GM19240 (cell line): Measurements from ENCODE around the gene ZFPM1.
A peak's percentile ranks its signal among the peaks of the same experiment; 100 is the strongest.

ENCODE experiments used
- DNase-seq: peaks from one replicate; pipeline ENCODE4 v3.0.0; 2011; ENCODE audit warnings: low spot score; ENCODE audit not compliant: insufficient read length

ZFPM1 gene

DNA sequence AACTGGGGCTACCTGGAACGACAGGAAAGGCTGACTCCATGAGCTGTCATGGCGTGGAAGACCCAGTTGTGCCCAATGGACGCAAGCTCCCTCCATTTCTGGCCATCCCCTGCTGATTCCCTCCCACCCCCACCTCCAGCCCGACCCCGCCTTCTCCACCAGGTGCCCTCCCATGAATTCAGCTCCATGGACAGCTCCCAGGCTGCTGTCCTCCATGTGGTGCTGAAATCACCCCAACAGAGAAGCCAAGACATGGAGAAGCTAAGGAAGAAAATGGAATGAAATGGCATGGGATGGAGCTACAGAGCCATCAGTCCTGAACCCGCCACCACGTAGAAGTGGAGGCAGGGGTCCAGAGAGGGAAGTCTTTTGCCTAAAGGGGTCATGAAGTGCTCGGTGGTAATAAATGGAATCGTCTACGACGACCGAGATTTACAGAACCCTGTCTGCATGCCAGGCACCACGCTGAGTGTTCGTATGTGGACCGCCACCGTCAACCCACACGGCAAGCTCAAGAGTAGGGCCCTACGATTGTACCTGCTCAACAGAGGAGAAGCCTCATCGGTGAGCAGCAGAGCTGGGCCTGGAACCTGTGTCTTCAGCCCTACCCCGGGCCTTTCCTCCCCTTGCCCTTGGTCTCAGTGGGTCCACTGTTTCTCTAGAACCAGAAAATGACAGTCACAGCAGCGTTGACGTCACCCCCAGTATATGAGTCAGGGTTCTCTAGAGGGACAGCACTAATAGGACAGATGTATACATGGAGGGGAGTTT lies 107.8 kb downstream of the ZFPM1 start:
- no peak for DNase-seq

DNA sequence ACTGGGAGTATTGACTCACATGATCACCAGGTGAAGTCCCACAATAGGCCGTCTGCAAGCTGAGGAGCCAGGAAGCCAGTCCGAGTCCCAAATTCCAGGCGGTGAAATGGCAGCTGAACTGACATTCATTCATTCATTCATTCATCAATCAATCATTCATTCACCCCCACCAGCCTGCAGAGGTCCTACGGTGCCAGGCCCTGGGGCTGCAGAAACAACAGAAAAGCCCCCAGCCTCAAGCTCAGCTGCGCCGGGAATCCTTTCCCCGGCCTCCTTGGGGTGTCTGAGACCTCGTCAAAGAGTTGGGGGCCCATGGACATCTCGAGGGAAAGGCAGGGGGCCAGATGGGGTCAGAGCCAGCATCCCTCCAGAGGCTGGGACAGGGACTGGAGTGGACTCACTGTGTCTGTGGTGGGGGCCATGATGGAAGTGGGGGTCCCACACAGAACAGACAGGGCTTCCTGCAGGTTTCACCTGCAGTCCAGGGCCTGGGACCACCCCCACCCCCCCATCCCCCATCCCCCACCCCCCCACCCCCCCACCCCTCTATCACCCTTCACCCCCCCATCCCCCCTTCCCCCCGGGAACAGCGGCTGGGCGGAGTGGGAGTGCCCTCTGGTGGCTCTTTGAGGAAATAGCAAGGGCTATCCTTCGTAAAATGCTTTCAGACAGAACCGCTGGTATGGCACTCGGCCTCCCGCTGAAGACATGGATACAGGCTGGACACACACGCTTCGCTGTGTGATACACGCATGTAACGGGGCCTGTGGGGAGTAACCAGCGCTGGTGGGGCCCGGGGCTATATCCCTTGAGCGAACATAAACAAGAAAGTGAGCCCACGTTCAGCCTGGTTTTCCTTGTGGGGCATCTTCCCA lies 108.6 kb downstream of the ZFPM1 start:
- DNase-seq, result no peak

DNA sequence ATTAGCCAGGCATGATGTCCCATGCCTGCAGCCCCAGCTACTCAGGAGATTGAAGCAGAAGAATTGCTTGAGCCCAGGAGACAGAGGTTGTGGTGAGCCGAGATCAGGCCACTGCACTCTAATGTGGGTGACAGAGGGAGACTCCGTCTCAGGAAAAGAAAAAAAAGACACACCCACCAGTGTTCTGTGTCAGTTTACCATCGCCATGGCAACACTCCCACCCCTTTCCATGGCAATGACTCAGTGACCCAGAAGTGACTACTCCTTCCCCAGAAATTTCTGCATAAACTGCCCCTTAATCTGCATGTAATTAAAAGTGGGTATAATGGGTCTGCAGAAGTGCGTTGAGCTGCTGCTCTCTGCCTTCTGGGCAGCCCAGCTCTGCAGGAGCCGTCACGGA lies 113.1 kb downstream of the ZFPM1 start:
- no peak for DNase-seq

DNA sequence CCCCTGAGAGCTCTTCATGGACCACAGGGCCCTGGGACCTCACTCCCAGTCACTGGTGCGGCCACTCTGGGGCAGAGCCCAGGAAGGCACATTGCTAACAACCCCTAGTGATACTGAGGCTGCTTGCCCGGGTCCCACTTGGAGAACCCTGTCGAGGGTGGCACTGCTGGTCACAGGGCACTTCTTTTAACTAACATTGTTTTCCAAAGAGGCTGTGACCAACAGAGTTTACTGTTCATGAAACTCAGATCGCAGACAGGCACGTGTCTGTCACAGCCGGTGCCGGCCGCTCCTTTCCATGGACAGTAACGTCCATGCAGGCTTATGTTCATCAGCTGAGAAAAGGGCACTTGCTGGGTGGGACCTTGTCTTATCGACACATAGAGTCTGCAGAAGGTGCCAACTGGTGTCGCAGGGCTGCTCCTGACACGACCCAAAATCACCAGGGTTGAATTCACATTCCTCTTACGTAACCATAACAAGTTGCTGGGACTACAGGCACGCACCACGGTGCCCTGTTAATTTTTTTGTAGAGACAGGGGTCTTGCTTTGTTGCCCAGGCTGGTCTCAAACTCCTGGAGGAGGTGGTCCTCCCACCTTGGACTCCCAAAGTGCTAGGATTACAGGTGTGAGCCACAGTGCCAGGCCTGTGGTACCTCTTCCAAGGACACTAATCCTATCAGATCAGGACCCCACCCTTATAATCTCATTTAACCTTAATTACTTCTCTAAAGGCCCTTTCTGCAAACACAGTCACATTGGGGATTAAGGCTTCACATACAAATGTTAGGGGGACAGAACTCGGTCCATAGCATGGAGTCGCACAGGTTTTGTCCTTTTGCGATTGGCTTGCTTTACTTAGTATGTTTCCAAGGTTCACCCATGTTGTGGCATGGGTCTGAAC lies 115.9 kb downstream of the ZFPM1 start:
- DNase-seq, result no peak

DNA sequence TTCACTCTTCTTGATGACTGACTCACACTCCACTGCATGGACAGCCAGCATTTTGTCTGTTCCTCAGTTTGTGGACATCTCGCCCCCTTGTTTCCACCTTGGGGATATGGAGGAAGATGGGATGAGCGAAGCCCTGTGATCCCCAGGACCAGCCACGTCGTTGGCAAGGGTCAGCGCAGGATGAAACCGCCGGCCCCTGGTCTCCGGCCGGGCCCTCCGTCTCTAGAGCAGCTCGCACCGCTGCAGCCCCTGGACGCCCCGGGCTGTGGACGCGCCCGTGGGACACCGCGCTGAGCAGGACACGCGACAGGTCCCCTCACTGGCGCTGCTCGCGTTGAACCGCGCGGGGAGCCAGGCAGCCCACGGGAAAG lies 116.5 kb downstream of the ZFPM1 start:
- no peak for DNase-seq

DNA sequence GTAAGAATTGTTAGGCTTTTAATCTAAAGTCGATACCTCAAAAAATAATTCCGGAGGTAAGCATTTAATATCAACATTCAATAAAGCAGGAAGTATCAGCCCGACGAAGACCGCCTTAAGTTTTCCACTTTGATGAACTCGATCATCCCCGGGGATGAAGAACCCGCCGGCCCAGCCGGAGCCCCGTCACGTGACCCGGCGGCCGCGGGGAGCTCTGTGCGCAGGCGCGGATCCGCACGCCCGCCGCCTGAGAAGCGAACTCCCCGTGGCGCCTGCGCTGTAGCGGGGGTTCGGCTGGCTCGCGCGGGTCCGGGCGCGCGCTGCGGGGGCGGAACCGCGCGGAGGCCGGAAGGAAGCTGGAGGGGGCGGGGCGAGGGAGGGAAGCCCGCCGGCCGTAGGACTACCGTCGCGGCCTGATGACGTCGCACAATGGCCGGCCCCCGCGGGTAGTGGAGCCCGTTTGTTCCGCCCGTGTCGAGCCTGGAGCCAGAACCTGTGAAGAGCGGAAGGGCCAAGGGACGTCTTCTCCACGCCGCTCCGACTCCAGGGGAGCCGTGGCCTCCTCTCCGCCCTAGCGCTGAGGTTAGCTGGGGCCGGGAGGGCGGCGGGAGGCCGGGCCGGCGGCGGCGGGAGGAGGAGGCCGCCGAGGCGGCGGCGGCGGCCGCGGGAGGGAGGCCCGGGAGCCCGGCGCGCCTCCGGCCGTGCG lies 117.1 kb downstream of the ZFPM1 start, which contains the start of gene ZC3H18:
ZC3H18 (plus strand) TSS at position 419 of the 706 bp plus-strand sequence. CDS start 6,721 bp downstream, outside the sequence.
- DNase-seq, result peak; percentile 98

DNA sequence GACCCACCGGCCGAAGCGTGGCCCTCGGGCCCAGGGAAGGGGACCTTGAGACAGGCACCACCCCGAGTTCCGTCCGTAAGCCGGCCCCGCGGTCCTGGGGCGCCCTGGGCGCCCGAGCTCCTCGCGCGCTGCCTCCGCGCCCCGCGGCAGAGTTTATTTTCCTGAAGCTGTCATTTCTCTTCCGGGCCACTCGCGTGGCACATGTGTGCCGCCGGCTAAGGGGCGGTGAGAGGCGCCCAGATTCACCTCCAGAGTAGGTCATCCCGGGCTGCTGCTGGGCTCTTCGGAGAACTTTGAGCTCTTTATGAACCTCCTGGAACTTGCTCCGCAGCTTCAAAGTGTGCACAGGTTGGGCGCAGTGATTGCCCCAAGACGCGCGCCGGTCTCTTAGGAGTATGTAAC lies 117.6 kb downstream of the ZFPM1 start:
- DNase-seq, result no peak

DNA sequence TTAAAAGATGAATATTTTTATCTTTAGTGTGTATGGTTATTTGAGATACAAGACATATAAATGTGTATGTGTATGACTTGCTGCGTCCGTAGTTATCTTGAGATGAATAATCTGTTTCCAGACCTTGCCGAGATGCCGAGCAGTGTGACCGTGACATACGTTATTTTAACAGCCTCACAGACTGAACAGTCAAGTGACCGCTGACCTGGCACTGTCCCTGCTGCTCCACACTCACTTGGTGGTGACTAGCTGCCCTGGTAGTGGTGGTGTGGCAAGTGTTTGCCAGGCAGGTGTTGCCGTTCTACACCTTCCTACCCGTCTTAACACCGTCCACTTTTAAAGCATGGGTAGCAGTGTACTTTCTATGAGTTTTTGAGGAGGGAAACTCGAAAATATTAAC lies 122.2 kb downstream of the ZFPM1 start:
- DNase-seq, result no peak

DNA sequence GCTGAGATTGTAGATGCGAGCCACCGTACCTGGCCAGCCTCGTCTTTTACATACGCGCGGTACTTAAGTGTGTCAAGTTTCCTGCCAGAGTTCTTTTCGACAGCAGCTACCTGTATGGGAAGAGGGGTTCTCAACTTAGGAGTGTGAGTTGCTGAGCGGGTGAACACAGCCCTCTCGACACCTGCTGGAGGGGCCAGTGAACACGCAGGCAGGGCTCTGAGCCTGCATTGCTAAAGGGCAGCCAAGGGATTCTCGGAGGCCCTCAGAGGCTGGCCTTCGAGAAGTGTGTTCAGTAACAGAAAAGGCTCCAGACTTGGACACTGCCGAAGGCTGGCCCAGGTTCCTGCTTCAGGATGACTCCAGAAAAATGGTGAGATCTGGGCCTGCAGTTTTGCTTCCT lies 123.2 kb downstream of the ZFPM1 start:
- DNase-seq, result no peak

DNA sequence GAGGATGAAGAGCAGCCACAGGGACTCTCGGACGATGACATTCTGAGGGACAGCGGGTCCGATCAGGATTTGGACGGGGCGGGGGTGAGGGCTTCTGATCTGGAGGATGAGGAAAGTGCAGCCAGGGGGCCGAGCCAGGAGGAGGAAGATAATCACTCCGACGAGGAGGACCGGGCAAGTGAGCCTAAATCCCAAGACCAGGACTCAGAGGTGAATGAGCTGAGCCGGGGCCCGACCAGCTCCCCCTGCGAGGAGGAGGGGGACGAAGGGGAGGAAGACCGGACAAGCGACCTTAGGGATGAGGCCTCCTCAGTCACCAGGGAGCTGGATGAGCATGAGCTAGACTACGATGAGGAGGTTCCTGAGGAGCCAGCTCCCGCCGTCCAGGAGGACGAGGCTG lies 124.1 kb downstream of the ZFPM1 start:
- no peak for DNase-seq

DNA sequence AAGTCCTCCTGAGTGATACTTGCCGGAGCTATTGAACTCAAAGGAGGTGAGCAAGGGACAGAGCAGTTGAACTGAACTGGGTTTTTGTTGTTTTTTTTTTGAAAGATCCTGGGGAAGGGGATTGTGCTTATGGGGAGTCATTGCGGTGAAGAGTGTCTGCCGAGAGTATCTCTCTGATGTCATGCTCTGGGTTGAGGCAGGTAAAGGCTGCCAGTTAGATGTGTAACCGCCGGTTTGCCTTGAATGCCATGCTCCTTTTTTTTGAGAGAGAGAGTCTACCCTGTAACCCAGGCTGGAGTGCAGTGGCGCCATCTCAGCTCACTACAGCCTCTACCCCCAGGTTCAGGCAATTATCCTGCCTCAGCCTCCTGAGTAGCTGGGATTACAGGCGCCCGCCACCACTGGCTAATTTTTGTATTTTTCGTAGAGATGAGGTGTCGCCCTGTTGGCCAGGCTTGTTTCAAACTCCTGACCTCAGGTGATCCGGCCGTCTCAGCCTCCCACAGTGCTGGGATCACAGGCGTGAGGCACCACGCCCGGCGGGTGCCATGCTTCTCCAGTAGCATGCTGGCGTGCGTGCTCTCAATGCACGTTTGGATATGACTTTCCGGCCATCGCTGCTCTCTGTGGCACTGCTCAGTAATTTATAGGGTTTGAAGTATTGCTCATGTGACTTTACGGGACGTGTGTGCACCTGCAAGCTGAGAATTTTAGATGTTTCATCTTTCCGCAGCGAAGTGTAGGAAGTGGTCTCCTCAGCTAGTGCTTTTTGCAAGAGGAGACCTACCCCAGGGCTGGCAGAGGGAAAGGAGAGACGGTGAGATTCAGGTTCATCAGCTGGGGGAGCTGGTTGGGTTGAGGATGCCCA lies 125.6 kb downstream of the ZFPM1 start:
- no peak for DNase-seq

DNA sequence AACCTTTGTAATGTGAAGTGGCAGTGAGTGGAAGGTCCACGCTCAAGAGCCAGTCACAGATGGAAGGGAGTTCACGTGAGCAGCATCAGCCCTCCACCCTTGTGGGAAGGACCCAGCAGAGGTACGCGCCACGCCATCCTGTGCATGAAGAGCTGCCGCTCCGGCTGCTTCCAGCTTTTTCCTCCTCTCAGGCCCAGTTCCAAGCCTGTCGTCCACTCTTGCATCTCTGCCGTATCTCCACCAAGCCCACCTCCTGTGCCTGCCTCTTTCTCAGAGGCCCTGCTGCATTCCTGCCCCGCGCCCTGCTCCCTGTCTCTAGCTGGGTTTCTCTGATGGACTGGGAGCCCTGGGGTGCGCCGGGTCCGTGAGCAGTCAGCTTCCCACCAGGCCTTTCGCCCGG lies 127.3 kb downstream of the ZFPM1 start:
- DNase-seq, result no peak

DNA sequence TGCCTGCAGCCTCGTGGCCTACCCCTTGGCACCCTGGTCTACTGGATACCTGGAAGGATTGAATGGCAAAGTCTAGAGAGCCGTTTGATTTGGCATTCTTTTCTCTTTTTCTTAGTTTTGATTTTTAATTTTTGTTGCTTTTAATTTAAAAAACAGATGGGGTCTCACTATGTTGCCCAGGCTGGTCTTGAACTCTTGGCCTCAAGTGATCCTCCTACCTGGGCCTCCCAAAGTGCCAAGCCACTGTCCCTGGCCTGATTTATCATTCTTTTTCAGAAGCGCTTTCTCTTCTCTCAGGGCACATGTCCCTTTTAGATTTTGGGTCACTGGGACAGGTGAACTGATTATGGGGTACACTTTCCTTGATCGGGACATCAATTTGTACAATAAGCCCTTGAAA lies 128.0 kb downstream of the ZFPM1 start:
- no peak for DNase-seq

DNA sequence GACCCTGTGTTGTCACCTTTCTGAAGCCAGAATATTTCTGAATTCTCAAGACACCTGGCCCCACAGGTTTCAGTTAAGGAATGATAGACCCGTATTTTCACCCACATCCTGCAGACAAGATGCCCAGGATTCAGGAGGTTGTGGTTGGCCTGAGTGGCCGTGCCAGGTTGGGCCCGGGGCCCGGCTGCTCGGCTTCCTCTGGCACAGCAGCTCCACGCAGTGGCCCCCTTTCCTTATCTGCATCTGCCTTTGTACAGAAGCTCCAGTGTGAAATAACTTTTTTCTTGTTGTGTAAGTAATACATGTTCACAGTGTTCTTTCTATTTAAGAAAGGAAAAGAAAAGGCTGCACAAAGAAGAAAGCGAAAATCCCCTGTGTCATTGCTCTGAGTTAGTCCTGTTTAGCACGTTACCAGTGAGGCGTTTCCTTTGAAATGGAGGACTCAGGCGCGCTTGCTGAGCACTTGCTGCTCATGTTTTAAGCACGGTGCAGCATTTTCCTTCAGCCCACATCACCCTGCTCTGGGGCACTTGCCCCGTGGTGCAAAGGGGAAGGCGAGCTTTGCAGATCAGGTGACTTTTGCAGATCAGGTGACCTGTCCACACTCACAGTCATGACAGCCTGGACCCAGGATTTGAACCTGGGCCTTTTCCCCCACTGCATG lies 130.0 kb downstream of the ZFPM1 start:
- DNase-seq, result no peak

DNA sequence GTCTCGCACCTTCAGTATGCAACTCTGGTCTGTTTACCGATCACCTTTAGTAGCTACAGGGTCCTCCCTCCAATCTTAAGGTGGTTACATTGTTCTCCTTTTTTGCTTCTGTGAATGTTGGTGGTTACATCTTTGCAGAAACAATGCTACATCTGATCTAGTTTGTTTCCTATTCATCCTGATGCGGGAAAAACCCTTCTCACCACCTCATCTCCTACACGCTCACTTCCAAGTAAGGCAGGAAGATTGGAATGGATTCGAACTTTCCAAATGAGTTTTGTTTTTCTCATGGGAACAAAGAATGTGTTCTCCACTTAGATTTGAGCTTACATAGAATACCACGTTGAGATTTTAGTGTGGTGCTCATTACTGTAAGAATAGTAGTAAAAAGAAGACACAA lies 131.6 kb downstream of the ZFPM1 start:
- no peak for DNase-seq

DNA sequence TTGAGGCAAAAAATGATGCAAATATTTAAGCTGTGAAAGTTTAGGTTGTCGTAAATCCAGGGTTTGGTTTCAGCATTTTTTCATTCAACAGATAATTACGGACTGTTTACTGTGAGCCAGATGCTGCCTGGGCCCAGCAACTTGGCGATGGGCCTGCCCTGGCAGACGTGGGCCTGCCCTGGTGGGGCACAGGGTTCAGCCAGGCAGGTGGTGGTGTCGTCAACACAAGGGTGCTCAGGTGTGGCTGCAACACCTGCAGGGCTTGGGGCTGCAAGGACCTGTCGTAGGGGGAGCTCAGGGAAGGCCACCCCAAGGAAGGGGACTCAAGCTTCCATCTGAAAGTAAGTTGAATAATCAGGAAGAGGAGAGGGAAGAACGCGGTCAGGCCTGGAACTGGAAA lies 132.2 kb downstream of the ZFPM1 start:
- no peak for DNase-seq

DNA sequence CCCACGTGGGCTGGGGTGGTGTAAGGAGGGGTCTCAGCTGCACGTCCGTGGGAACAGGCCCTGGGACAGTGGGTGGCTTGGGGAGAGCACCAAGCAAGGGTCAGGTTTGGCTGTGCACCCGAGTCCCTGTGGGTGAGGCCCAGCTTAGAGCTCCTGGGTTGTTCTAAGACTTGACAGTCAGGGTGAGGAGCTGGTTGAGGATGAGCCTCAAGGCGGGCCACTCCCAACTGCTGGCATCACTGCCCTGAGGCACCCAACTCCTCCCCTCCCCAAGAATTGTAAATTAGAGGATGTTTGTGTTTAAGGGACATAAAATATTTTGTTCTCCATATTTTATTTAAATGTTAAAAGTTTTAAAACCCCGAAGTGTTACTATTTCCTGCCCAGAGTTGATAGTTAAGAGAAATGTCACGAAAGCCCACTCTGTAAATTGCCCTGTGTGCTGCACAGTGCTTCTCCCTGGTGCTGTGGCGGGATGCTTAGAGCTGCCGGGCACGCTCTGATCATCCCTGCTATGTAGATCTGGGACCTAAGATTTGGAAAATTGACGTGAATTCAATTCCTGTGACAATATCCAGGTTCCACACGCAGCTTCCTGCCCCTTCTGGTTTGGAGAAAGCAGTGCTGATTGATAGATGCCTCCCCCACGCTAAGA lies 133.0 kb downstream of the ZFPM1 start:
- DNase-seq, result no peak
